KMS-11 (cell line): ENCODE results near the gene KLKB1.

Experiments
- H2AFZ ChIP-seq: fragments of 200-600 bp; sonication (generic); 2 replicates; pipeline ENCODE4 v1.6.1; 2016; ENCODE audit warnings: antibody characterized with exemption, mixed run types, low read depth
- H3K27ac ChIP-seq: fragments of 200-600 bp; sonication (generic); 2 replicates; pipeline ENCODE4 v1.6.1; 2016; ENCODE audit warnings: mild to moderate bottlenecking, mixed run types
- H3K27me3 ChIP-seq: fragments of 200-600 bp; sonication (generic); 2 replicates; pipeline ENCODE4 v1.6.1; 2017; ENCODE audit warnings: mild to moderate bottlenecking, low read depth, mixed run types, moderate library complexity; ENCODE audit not compliant: insufficient read depth
- H3K36me3 ChIP-seq: fragments of 200-600 bp; sonication (generic); 2 replicates; pipeline ENCODE4 v1.6.1; 2017; ENCODE audit warnings: mild to moderate bottlenecking, mixed run types; ENCODE audit not compliant: insufficient read depth
- H3K4me1 ChIP-seq: fragments of 200-600 bp; sonication (generic); 2 replicates; pipeline ENCODE4 v1.6.1; 2016; ENCODE audit warnings: mild to moderate bottlenecking, low read depth, mixed run types; ENCODE audit not compliant: poor library complexity, severe bottlenecking
- H3K4me2 ChIP-seq: fragments of 200-600 bp; sonication (generic); 2 replicates; pipeline ENCODE4 v1.7.0; 2016; ENCODE audit warnings: mild to moderate bottlenecking, mixed run types
- H3K4me3 ChIP-seq: fragments of 200-600 bp; sonication (generic); IDR thresholded peaks from 2 replicates; pipeline ENCODE4 v1.6.1; 2017; ENCODE audit warnings: low read depth, low read length, mixed read lengths; ENCODE audit not compliant: insufficient read depth
- H3K79me2 ChIP-seq: fragments of 200-600 bp; sonication (generic); 2 replicates; pipeline ENCODE4 v1.6.1; 2016; ENCODE audit warnings: low read depth, mixed run types; ENCODE audit not compliant: insufficient read depth
- H3K9ac ChIP-seq: fragments of 200-600 bp; sonication (generic); 2 replicates; pipeline ENCODE4 v1.6.1; 2016; ENCODE audit warnings: mild to moderate bottlenecking, mixed run types
- H4K20me1 ChIP-seq: fragments of 200-600 bp; sonication (generic); 2 replicates; pipeline ENCODE4 v1.6.1; 2016; ENCODE audit warnings: mild to moderate bottlenecking, mixed run types; ENCODE audit not compliant: insufficient read depth
- CTCF ChIP-seq: fragments of 200-600 bp; sonication (generic); conservative IDR thresholded peaks from 2 replicates; pipeline ENCODE4 v1.6.1; 2017; ENCODE audit warnings: low read depth, mild to moderate bottlenecking, antibody characterized with exemption, low read length, moderate library complexity, mixed read lengths

The KLKB1 gene

GRCh38 chr4:186227221-186227620 lies at the start of gene KLKB1:
Gene KLKB1 (plus strand): TSS chr4:186227507. CDS start chr4:186228196, 689 bp downstream.
- no peak within 1 kb of the TSS for H3K9ac ChIP-seq
- no peaks in the 10 kb centered on the region for H4K20me1 ChIP-seq
- H3K27me3 ChIP-seq = no peaks in the 10 kb centered on the region
- no peak for TF ChIP-seq CTCF
- no peaks in the 10 kb centered on the region for H3K79me2 ChIP-seq
- no peak within 1 kb of the TSS for H3K4me3 ChIP-seq
- no peaks in the 10 kb centered on the region for H3K36me3 ChIP-seq
- H3K4me2 ChIP-seq = no peak within 1 kb of the TSS
- H3K4me1 ChIP-seq = no peaks in the 10 kb centered on the region
- no peak within 1 kb of the TSS for H3K27ac ChIP-seq
- no peak within 1 kb of the TSS for H2AFZ ChIP-seq

GRCh38 chr4:186188107-186188506 lies 39.2 kb upstream of the KLKB1 start:
- H3K79me2 ChIP-seq = no peaks in the 10 kb centered on the region
- H3K27me3 ChIP-seq = no peaks in the 10 kb centered on the region
- no peak overlapping the region for H3K27ac ChIP-seq
- H3K36me3 ChIP-seq = no peaks in the 10 kb centered on the region
- peaks cover 29% of the 10 kb centered on the region for H3K4me1 ChIP-seq
- no peak overlapping the region for H3K4me3 ChIP-seq
- no peak overlapping the region for H3K9ac ChIP-seq
- H4K20me1 ChIP-seq = no peaks in the 10 kb centered on the region
- no peak overlapping the region for H2AFZ ChIP-seq
- TF ChIP-seq CTCF = no peak
- H3K4me2 ChIP-seq = no peak overlapping the region

GRCh38 chr4:186189656-186190055 lies 37.7 kb upstream of the KLKB1 start:
- no peaks in the 10 kb centered on the region for H3K27me3 ChIP-seq
- peak overlapping the region; percentile 84; the same call in 1 of the 2 replicates for H3K9ac ChIP-seq
- H2AFZ ChIP-seq = peak overlapping the region; percentile 77
- no peaks in the 10 kb centered on the region for H4K20me1 ChIP-seq
- peaks cover 32% of the 10 kb centered on the region for H3K4me1 ChIP-seq
- no peak for TF ChIP-seq CTCF
- H3K4me2 ChIP-seq = peak overlapping the region; percentile 99
- H3K4me3 ChIP-seq = no peak overlapping the region
- no peaks in the 10 kb centered on the region for H3K36me3 ChIP-seq
- H3K27ac ChIP-seq = peak overlapping the region; percentile 81
- H3K79me2 ChIP-seq = no peaks in the 10 kb centered on the region

GRCh38 chr4:186190581-186191199 lies 36.6 kb upstream of the KLKB1 start:
- no peak; the same call in 1 of the 2 replicates for TF ChIP-seq CTCF
- H3K4me1 ChIP-seq = peaks cover 32% of the 10 kb centered on the region
- no peak overlapping the region for H3K4me3 ChIP-seq
- peak overlapping the region; percentile 77 for H2AFZ ChIP-seq
- no peaks in the 10 kb centered on the region for H3K27me3 ChIP-seq
- H4K20me1 ChIP-seq = no peaks in the 10 kb centered on the region
- H3K4me2 ChIP-seq = peak overlapping the region; percentile 99
- no peaks in the 10 kb centered on the region for H3K79me2 ChIP-seq
- peak overlapping the region; percentile 81 for H3K27ac ChIP-seq
- H3K9ac ChIP-seq = peak overlapping the region; percentile 84
- H3K36me3 ChIP-seq = no peaks in the 10 kb centered on the region
